OCI-LY1 (cell line): ENCODE data around the gene DPM2.

Experiments used
- EZH2 ChIP-seq: fragments of 200-600 bp; sonication (generic), shearing (Covaris generic); IDR thresholded peaks from 2 replicates; pipeline ENCODE4 v1.8.0; 2017; ENCODE audit warnings: borderline replicate concordance, mixed run types, mild to moderate bottlenecking, antibody characterized with exemption, low read length, moderate library complexity, mixed read lengths
- TF ChIP-seq, protein P1 (sequence below): fragments of 200-600 bp; sonication (generic), shearing (Covaris generic); IDR thresholded peaks from 2 replicates; pipeline ENCODE4 v1.5.1; 2017; ENCODE audit warnings: mild to moderate bottlenecking, antibody characterized with exemption, low read length, moderate library complexity, mixed read lengths

- TF ChIP-seq, protein P1, sequence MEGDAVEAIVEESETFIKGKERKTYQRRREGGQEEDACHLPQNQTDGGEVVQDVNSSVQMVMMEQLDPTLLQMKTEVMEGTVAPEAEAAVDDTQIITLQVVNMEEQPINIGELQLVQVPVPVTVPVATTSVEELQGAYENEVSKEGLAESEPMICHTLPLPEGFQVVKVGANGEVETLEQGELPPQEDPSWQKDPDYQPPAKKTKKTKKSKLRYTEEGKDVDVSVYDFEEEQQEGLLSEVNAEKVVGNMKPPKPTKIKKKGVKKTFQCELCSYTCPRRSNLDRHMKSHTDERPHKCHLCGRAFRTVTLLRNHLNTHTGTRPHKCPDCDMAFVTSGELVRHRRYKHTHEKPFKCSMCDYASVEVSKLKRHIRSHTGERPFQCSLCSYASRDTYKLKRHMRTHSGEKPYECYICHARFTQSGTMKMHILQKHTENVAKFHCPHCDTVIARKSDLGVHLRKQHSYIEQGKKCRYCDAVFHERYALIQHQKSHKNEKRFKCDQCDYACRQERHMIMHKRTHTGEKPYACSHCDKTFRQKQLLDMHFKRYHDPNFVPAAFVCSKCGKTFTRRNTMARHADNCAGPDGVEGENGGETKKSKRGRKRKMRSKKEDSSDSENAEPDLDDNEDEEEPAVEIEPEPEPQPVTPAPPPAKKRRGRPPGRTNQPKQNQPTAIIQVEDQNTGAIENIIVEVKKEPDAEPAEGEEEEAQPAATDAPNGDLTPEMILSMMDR, result no peak
- TF ChIP-seq EZH2, result no peak
Observed at GRCh38 chr9:127979015-127979332, 41.3 kb upstream of the DPM2 start.
